WTC11 (cell line): Measurements from ENCODE around the gene IFNGR1. TPM values are rescaled to one million over a fixed set of nuclear protein-coding genes. Genes with fewer than 3 reads are reported as not detected.

Source experiments
- ATAC-seq: fragments of 200-7000 bp; cut with Tn5 transposase; 2 replicates; pipeline ENCODE4 v1.10.0; 2021; ENCODE audit warnings: mild to moderate bottlenecking, moderate library complexity
- CTCF ChIA-PET: fragments of 300-600 bp; sonication (Branson Sonifier 250); formaldehyde crosslinking; loops from one replicate; lab custom pipeline; 2021; ENCODE audit warnings: antibody characterized with exemption; lab: Charles Lee
- POLR2A ChIA-PET: fragments of 350-600 bp; sonication (Branson Sonifier 250); formaldehyde crosslinking; loops from one replicate; lab custom pipeline; 2021; ENCODE audit warnings: antibody characterized with exemption; lab: Charles Lee
- DNase-seq: peaks from one replicate; pipeline ENCODE4 v3.0.0; 2021; ENCODE audit warnings: low spot score
- H3K27ac Mint-ChIP-seq: 2 replicates; pipeline ENCODE4 v1.8.0; 2021; ENCODE audit warnings: mixed read lengths
- H3K27me3 Mint-ChIP-seq: 2 replicates; pipeline ENCODE4 v1.8.0; 2021; ENCODE audit warnings: low read depth, mild to moderate bottlenecking, moderate library complexity, mixed read lengths
- H3K36me3 Mint-ChIP-seq: 2 replicates; pipeline ENCODE4 v1.8.0; 2021; ENCODE audit warnings: mixed read lengths
- H3K4me1 Mint-ChIP-seq: 2 replicates; pipeline ENCODE4 v1.8.0; 2022; ENCODE audit warnings: mixed read lengths
- H3K4me3 Mint-ChIP-seq: 2 replicates; pipeline ENCODE4 v1.8.0; 2021; ENCODE audit warnings: mild to moderate bottlenecking, moderate library complexity, mixed read lengths
- H3K9me3 Mint-ChIP-seq: 2 replicates; pipeline ENCODE4 v1.8.0; 2021; ENCODE audit warnings: mixed read lengths
- CBFB ChIP-seq: sonication (generic); formaldehyde crosslinking; IDR thresholded peaks from 2 replicates; pipeline ENCODE4 v1.8.1; 2022; ENCODE audit warnings: mild to moderate bottlenecking, low read depth, missing genetic modification reagents
- CREB1 ChIP-seq: sonication (generic); formaldehyde crosslinking; IDR thresholded peaks from 2 replicates; pipeline ENCODE4 v1.8.0; 2023; ENCODE audit warnings: mild to moderate bottlenecking, missing genetic modification reagents
- GRHL2 ChIP-seq: fragments of 250-450 bp; sonication (Bioruptor Pico); IDR thresholded peaks from 2 replicates; pipeline ENCODE4 v1.8.0; 2022; ENCODE audit warnings: mild to moderate bottlenecking, moderate library complexity; ENCODE audit not compliant: insufficient replicate concordance, severe bottlenecking
- NFATC4 ChIP-seq: fragments of 250-450 bp; sonication (Bioruptor Pico); IDR thresholded peaks from 2 replicates; pipeline ENCODE4 v1.9.0; 2021; ENCODE audit warnings: mild to moderate bottlenecking
- NR3C1 ChIP-seq: sonication (generic); formaldehyde crosslinking; conservative IDR thresholded peaks from 2 replicates; pipeline ENCODE4 v1.8.1; 2023; ENCODE audit warnings: low read depth, mild to moderate bottlenecking, missing genetic modification reagents
- OVOL2 ChIP-seq: fragments of 250-450 bp; sonication (Bioruptor Pico); IDR thresholded peaks from 2 replicates; pipeline ENCODE4 v1.9.0; 2021; ENCODE audit warnings: mild to moderate bottlenecking, borderline replicate concordance
- SOX15 ChIP-seq: fragments of 250-450 bp; sonication (Bioruptor Pico); IDR thresholded peaks from 2 replicates; pipeline ENCODE4 v1.9.0; 2021; ENCODE audit warnings: mild to moderate bottlenecking
- ZBTB21 ChIP-seq: sonication (generic); formaldehyde crosslinking; IDR thresholded peaks from 2 replicates; pipeline ENCODE4 v1.8.1; 2023; ENCODE audit warnings: mild to moderate bottlenecking, missing genetic modification reagents, borderline replicate concordance
- ZNF138 ChIP-seq: sonication (generic); formaldehyde crosslinking; conservative IDR thresholded peaks from 2 replicates; pipeline ENCODE4 v1.8.1; 2022; ENCODE audit warnings: mild to moderate bottlenecking, moderate library complexity, missing genetic modification reagents
- ZNF317 ChIP-seq: sonication (generic); formaldehyde crosslinking; IDR thresholded peaks from 2 replicates; pipeline ENCODE4 v1.8.1; 2023; ENCODE audit warnings: low read depth, mild to moderate bottlenecking, moderate library complexity, missing genetic modification reagents, borderline replicate concordance
- ZNF396 ChIP-seq: fragments of 250-450 bp; sonication (Bioruptor Pico); IDR thresholded peaks from 2 replicates; pipeline ENCODE4 v1.8.0; 2021; ENCODE audit warnings: mild to moderate bottlenecking, moderate library complexity, borderline replicate concordance
- total RNA-seq: library from RNA; stranded (reverse); gene quantifications from 3 replicates; pipeline ENCODE4 v1.2.3, GENCODE V29; 2021
- TF ChIP-seq, protein P1 (sequence below): sonication (generic); formaldehyde crosslinking; IDR thresholded peaks from 2 replicates; pipeline ENCODE4 v1.8.1; 2023; ENCODE audit warnings: mild to moderate bottlenecking, missing genetic modification reagents, borderline replicate concordance
- TF ChIP-seq, protein P2 (sequence below): fragments of 250-450 bp; sonication (Bioruptor Pico); conservative IDR thresholded peaks from 2 replicates; pipeline ENCODE4 v1.9.0; 2021; ENCODE audit warnings: mild to moderate bottlenecking
- TF ChIP-seq, protein P3 (sequence below): sonication (generic); formaldehyde crosslinking; IDR thresholded peaks from 2 replicates; pipeline ENCODE4 v1.8.0; 2022; ENCODE audit warnings: missing genetic modification reagents
- TF ChIP-seq, protein P4 (sequence below): sonication (generic); formaldehyde crosslinking; IDR thresholded peaks from 2 replicates; pipeline ENCODE4 v1.8.1; 2022; ENCODE audit warnings: missing genetic modification reagents, borderline replicate concordance
- TF ChIP-seq, protein P5 (sequence below): sonication (generic); formaldehyde crosslinking; IDR thresholded peaks from 2 replicates; pipeline ENCODE4 v1.8.0; 2022; ENCODE audit warnings: mild to moderate bottlenecking, missing genetic modification reagents
- TF ChIP-seq, protein P6 (sequence below): sonication (generic); formaldehyde crosslinking; IDR thresholded peaks from 2 replicates; pipeline ENCODE4 v1.8.0; 2022; ENCODE audit warnings: mild to moderate bottlenecking, missing genetic modification reagents

IFNGR1 gene
- total RNA-seq, 1 experiment from 2014 or later: 17.6 TPM

DNA sequence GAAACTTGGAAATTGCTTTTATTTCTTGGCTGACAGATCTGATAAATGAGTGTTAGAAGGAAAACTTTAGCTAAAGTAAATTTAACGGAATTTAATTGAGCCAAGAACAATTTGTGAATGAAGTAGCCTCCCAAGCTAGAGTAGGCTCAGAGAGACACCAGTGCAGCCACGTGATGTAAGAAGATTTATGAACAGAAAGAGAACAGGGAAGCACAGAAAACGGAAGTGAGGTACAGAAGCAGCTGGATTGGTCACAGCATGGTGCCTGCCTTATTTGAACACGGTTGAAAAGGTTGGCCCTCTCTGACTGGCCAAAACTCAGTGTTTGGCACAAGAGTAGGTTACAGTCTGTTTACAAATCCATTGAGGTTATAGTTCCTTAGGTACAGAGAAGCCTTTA is 29.5 kb upstream of the IFNGR1 start (continued):
- TF ChIP-seq, protein P1, sequence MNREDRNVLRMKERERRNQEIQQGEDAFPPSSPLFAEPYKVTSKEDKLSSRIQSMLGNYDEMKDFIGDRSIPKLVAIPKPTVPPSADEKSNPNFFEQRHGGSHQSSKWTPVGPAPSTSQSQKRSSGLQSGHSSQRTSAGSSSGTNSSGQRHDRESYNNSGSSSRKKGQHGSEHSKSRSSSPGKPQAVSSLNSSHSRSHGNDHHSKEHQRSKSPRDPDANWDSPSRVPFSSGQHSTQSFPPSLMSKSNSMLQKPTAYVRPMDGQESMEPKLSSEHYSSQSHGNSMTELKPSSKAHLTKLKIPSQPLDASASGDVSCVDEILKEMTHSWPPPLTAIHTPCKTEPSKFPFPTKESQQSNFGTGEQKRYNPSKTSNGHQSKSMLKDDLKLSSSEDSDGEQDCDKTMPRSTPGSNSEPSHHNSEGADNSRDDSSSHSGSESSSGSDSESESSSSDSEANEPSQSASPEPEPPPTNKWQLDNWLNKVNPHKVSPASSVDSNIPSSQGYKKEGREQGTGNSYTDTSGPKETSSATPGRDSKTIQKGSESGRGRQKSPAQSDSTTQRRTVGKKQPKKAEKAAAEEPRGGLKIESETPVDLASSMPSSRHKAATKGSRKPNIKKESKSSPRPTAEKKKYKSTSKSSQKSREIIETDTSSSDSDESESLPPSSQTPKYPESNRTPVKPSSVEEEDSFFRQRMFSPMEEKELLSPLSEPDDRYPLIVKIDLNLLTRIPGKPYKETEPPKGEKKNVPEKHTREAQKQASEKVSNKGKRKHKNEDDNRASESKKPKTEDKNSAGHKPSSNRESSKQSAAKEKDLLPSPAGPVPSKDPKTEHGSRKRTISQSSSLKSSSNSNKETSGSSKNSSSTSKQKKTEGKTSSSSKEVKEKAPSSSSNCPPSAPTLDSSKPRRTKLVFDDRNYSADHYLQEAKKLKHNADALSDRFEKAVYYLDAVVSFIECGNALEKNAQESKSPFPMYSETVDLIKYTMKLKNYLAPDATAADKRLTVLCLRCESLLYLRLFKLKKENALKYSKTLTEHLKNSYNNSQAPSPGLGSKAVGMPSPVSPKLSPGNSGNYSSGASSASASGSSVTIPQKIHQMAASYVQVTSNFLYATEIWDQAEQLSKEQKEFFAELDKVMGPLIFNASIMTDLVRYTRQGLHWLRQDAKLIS (CRISPR knock-in tag): no peak
- TF ChIP-seq CBFB (CRISPR knock-in tag) (no peak), ZNF396 (no peak), ZBTB21 (CRISPR knock-in tag) (no peak), CREB1 (no peak), NFATC4 (CRISPR knock-in tag) (no peak)

DNA sequence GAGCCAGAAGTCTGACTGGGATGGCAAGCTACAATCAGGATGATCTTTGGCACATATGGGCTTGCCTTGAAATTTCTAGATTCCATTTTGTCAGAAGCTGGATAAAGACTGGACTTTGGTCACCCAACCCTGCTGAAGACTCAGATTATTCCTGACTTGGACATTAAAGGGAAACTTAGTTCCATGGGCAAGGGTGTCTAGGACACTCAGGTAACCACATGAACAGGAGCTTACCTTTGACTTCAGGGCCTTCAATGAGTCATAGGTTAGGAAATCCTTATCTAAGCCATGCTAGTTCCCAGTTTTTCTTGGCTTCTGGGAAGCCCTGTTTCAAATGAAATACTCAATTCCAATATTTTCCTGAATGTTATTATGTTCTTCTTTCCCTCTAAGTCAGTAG is 28.5 kb upstream of the IFNGR1 start:
- H3K9me3 Mint-ChIP-seq: peaks cover 11% of the 10 kb centered on the region
- H3K27ac Mint-ChIP-seq: no peak overlapping the region
- ChIA-PET POLR2A (no interaction called here), CTCF (no interaction called here)
- ATAC-seq (no peak), DNase-seq (no peak)
- no peaks in the 10 kb centered on the region for H3K36me3 Mint-ChIP-seq
- H3K4me3 Mint-ChIP-seq: no peak overlapping the region
- no peaks in the 10 kb centered on the region for H3K27me3 Mint-ChIP-seq
- TF ChIP-seq, protein P2, sequence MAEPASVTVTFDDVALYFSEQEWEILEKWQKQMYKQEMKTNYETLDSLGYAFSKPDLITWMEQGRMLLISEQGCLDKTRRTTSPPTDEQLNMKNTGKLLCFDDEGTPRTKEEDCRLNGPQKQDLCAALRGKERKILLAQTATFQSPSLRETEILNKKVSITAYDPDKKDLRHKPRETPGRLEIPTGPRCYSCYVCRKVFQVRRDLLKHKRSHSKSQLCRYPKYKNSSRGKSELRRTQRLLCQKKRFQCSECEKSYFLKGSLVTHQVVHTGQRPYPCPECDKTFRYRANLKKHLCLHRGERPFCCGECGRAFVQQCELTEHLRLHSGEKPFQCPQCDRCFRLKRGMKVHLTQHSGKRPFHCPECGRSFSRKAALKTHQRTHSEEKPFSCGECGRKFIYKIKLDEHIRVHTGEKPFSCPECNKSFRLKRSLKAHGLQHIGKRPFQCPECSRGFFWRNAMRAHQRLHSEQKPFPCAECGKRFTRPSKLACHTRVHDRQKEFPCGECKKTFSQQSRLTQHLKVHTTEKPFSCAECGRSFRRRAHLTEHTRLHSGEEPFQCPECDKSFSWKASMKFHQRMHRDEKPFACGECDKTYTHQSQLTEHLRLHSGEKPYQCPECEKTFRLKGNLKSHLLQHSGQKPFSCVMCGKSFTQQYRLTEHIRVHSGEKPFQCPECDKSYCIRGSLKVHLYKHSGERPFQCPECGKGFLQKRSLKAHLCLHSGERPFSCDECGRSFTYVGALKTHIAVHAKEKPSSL (CRISPR knock-in tag): no peak
- TF ChIP-seq, protein P3, sequence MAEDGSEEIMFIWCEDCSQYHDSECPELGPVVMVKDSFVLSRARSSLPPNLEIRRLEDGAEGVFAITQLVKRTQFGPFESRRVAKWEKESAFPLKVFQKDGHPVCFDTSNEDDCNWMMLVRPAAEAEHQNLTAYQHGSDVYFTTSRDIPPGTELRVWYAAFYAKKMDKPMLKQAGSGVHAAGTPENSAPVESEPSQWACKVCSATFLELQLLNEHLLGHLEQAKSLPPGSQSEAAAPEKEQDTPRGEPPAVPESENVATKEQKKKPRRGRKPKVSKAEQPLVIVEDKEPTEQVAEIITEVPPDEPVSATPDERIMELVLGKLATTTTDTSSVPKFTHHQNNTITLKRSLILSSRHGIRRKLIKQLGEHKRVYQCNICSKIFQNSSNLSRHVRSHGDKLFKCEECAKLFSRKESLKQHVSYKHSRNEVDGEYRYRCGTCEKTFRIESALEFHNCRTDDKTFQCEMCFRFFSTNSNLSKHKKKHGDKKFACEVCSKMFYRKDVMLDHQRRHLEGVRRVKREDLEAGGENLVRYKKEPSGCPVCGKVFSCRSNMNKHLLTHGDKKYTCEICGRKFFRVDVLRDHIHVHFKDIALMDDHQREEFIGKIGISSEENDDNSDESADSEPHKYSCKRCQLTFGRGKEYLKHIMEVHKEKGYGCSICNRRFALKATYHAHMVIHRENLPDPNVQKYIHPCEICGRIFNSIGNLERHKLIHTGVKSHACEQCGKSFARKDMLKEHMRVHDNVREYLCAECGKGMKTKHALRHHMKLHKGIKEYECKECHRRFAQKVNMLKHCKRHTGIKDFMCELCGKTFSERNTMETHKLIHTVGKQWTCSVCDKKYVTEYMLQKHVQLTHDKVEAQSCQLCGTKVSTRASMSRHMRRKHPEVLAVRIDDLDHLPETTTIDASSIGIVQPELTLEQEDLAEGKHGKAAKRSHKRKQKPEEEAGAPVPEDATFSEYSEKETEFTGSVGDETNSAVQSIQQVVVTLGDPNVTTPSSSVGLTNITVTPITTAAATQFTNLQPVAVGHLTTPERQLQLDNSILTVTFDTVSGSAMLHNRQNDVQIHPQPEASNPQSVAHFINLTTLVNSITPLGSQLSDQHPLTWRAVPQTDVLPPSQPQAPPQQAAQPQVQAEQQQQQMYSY (CRISPR knock-in tag): no peak
- TF ChIP-seq GRHL2 (CRISPR knock-in tag) (no peak), ZNF396 (no peak)
- no peaks in the 10 kb centered on the region for H3K4me1 Mint-ChIP-seq

DNA sequence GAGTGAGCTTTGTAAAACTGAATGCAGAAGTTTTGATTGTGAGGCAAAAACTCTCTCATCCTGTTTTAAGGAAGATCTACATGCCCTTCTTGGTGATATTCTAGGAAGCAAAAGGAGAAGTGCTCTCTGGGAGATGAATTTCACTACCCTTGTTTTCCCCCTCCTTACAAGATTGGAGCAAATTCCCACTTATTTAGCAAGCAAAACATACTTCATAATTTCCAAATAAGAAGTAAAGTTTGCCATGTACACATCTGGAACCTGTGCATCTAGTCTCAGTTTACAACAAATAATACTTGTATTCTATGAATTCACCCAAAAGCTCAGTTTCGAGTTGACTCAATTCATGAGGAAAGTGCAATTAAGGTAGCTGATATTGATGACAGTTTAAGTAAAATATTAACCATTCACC is 27.6 kb upstream of the IFNGR1 start:
- Mint-ChIP-seq H3K27me3 (no peaks in the 10 kb centered on the region), H3K9me3 (peaks cover 3% of the 10 kb centered on the region; the same call in 1 of the 2 replicates), H3K4me1 (no peaks in the 10 kb centered on the region), H3K27ac (no peak overlapping the region), H3K4me3 (no peak overlapping the region), H3K36me3 (no peaks in the 10 kb centered on the region)
- ATAC-seq: no peak
- POLR2A ChIA-PET: no interaction called here
- CTCF ChIA-PET: no interaction called here
- DNase-seq: no peak
- TF ChIP-seq, protein P4, sequence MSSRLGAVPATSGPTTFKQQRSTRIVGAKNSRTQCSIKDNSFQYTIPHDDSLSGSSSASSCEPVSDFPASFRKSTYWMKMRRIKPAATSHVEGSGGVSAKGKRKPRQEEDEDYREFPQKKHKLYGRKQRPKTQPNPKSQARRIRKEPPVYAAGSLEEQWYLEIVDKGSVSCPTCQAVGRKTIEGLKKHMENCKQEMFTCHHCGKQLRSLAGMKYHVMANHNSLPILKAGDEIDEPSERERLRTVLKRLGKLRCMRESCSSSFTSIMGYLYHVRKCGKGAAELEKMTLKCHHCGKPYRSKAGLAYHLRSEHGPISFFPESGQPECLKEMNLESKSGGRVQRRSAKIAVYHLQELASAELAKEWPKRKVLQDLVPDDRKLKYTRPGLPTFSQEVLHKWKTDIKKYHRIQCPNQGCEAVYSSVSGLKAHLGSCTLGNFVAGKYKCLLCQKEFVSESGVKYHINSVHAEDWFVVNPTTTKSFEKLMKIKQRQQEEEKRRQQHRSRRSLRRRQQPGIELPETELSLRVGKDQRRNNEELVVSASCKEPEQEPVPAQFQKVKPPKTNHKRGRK: no peak
- TF ChIP-seq ZNF317 (CRISPR knock-in tag): no peak
- no peak for TF ChIP-seq OVOL2 (CRISPR knock-in tag)
- no peak for TF ChIP-seq SOX15 (CRISPR knock-in tag)
- TF ChIP-seq, protein P5, sequence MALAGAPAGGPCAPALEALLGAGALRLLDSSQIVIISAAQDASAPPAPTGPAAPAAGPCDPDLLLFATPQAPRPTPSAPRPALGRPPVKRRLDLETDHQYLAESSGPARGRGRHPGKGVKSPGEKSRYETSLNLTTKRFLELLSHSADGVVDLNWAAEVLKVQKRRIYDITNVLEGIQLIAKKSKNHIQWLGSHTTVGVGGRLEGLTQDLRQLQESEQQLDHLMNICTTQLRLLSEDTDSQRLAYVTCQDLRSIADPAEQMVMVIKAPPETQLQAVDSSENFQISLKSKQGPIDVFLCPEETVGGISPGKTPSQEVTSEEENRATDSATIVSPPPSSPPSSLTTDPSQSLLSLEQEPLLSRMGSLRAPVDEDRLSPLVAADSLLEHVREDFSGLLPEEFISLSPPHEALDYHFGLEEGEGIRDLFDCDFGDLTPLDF (CRISPR knock-in tag): no peak
- no peak for TF ChIP-seq ZNF138
- TF ChIP-seq, protein P6, sequence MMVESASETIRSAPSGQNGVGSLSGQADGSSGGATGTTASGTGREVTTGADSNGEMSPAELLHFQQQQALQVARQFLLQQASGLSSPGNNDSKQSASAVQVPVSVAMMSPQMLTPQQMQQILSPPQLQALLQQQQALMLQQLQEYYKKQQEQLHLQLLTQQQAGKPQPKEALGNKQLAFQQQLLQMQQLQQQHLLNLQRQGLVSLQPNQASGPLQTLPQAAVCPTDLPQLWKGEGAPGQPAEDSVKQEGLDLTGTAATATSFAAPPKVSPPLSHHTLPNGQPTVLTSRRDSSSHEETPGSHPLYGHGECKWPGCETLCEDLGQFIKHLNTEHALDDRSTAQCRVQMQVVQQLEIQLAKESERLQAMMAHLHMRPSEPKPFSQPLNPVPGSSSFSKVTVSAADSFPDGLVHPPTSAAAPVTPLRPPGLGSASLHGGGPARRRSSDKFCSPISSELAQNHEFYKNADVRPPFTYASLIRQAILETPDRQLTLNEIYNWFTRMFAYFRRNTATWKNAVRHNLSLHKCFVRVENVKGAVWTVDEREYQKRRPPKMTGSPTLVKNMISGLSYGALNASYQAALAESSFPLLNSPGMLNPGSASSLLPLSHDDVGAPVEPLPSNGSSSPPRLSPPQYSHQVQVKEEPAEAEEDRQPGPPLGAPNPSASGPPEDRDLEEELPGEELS (CRISPR knock-in tag): no peak
- TF ChIP-seq NR3C1 (CRISPR knock-in tag): no peak
